SK-N-MC (cell line): ENCODE data around the gene KCNG2.

Experiments used
- EZH2 ChIP-seq: fragments of 200-600 bp; sonication (generic); IDR thresholded peaks from one replicate; pipeline ENCODE4 v1.6.1; 2017; ENCODE audit warnings: antibody characterized with exemption
- FOXP2 ChIP-seq: optimal IDR thresholded peaks from 2 replicates; pipeline ENCODE3; 2011; ENCODE audit warnings: mild to moderate bottlenecking, moderate library complexity; ENCODE audit not compliant: insufficient read depth; ENCODE audit errors: extremely low read length, control extremely low read depth
- POLR2AphosphoS5 ChIP-seq: IDR thresholded peaks from 2 replicates; pipeline ENCODE4 v1.6.1; 2012; ENCODE audit warnings: mild to moderate bottlenecking, low read depth, low read length, borderline replicate concordance

- TF ChIP-seq EZH2 (no peak), POLR2AphosphoS5 (no peak), FOXP2 (no peak)
These were observed 8.4 kb upstream of the KCNG2 start for GRCh38 chr18:79789091-79789891.
